ENCODE data around the gene PRSS16.

- TF ChIP-seq CTCF (IDR thresholded peaks at IDR 0.05) (no peak), POLR2A (IDR thresholded peaks at IDR 0.05) (no peak), POLR2AphosphoS5 (IDR thresholded peaks at IDR 0.05) (no peak)
Observed at GRCh38 chr6:27260836-27261375, 13.4 kb downstream of the PRSS16 start.

All from sigmoid colon (tissue), 4 donors.